KMS-11 (cell line): ENCODE measurements around the gene CRLF1.

Experiments used
- H2AFZ ChIP-seq: fragments of 200-600 bp; sonication (generic); 2 replicates; pipeline ENCODE4 v1.6.1; 2016; ENCODE audit warnings: antibody characterized with exemption, mixed run types, low read depth
- H3K27ac ChIP-seq: fragments of 200-600 bp; sonication (generic); 2 replicates; pipeline ENCODE4 v1.6.1; 2016; ENCODE audit warnings: mild to moderate bottlenecking, mixed run types
- H3K27me3 ChIP-seq: fragments of 200-600 bp; sonication (generic); 2 replicates; pipeline ENCODE4 v1.6.1; 2017; ENCODE audit warnings: mild to moderate bottlenecking, low read depth, mixed run types, moderate library complexity; ENCODE audit not compliant: insufficient read depth
- H3K36me3 ChIP-seq: fragments of 200-600 bp; sonication (generic); 2 replicates; pipeline ENCODE4 v1.6.1; 2017; ENCODE audit warnings: mild to moderate bottlenecking, mixed run types; ENCODE audit not compliant: insufficient read depth
- H3K4me1 ChIP-seq: fragments of 200-600 bp; sonication (generic); 2 replicates; pipeline ENCODE4 v1.6.1; 2016; ENCODE audit warnings: mild to moderate bottlenecking, low read depth, mixed run types; ENCODE audit not compliant: poor library complexity, severe bottlenecking
- H3K4me2 ChIP-seq: fragments of 200-600 bp; sonication (generic); 2 replicates; pipeline ENCODE4 v1.7.0; 2016; ENCODE audit warnings: mild to moderate bottlenecking, mixed run types
- H3K4me3 ChIP-seq: fragments of 200-600 bp; sonication (generic); IDR thresholded peaks from 2 replicates; pipeline ENCODE4 v1.6.1; 2017; ENCODE audit warnings: low read depth, low read length, mixed read lengths; ENCODE audit not compliant: insufficient read depth
- H3K79me2 ChIP-seq: fragments of 200-600 bp; sonication (generic); 2 replicates; pipeline ENCODE4 v1.6.1; 2016; ENCODE audit warnings: low read depth, mixed run types; ENCODE audit not compliant: insufficient read depth
- H3K9ac ChIP-seq: fragments of 200-600 bp; sonication (generic); 2 replicates; pipeline ENCODE4 v1.6.1; 2016; ENCODE audit warnings: mild to moderate bottlenecking, mixed run types
- H4K20me1 ChIP-seq: fragments of 200-600 bp; sonication (generic); 2 replicates; pipeline ENCODE4 v1.6.1; 2016; ENCODE audit warnings: mild to moderate bottlenecking, mixed run types; ENCODE audit not compliant: insufficient read depth
- TF ChIP-seq, protein P1 (sequence below): fragments of 200-600 bp; sonication (generic); conservative IDR thresholded peaks from 2 replicates; pipeline ENCODE4 v1.6.1; 2017; ENCODE audit warnings: low read depth, mild to moderate bottlenecking, antibody characterized with exemption, low read length, moderate library complexity, mixed read lengths

CRLF1 gene

GRCh38 chr19:18577365-18577914 is 29.2 kb downstream of the CRLF1 start:
- Histone ChIP-seq H4K20me1 (no peaks in the 10 kb centered on the region; the same call in 1 of the 2 replicates), H3K4me2 (peak overlapping the region; percentile 75), H3K4me3 (no peak overlapping the region), H3K27ac (peak overlapping the region; percentile 83), H2AFZ (no peak overlapping the region), H3K36me3 (peaks cover 12% of the 10 kb centered on the region; the same call in 1 of the 2 replicates), H3K79me2 (peaks cover 31% of the 10 kb centered on the region), H3K4me1 (peaks cover 71% of the 10 kb centered on the region), H3K9ac (peak overlapping the region; percentile 32; the same call in 1 of the 2 replicates), H3K27me3 (no peaks in the 10 kb centered on the region)
- TF ChIP-seq, protein P1, sequence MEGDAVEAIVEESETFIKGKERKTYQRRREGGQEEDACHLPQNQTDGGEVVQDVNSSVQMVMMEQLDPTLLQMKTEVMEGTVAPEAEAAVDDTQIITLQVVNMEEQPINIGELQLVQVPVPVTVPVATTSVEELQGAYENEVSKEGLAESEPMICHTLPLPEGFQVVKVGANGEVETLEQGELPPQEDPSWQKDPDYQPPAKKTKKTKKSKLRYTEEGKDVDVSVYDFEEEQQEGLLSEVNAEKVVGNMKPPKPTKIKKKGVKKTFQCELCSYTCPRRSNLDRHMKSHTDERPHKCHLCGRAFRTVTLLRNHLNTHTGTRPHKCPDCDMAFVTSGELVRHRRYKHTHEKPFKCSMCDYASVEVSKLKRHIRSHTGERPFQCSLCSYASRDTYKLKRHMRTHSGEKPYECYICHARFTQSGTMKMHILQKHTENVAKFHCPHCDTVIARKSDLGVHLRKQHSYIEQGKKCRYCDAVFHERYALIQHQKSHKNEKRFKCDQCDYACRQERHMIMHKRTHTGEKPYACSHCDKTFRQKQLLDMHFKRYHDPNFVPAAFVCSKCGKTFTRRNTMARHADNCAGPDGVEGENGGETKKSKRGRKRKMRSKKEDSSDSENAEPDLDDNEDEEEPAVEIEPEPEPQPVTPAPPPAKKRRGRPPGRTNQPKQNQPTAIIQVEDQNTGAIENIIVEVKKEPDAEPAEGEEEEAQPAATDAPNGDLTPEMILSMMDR: no peak

DNA sequence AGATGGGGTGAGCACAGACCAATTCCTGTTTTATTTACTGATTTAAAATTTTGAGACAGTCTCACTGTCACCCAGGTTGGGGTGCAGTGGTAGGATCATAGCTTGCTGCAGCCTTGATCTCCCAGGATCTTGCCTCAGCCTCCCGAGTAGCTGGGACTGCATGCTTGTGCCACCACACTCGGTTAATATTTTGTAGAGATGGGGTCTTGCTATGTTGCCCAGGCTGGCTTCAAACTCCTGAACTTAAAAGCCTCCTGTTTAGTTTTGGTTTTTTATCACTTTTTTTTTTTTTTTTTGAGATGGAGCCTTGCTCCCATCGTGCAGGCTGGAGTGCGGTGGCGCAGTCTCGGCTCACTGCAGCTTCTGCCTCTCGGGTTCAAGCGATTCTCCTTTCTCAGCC is 30.2 kb downstream of the CRLF1 start:
- TF ChIP-seq, protein P1: no peak
- Histone ChIP-seq H2AFZ (no peak overlapping the region), H3K4me1 (peaks cover 71% of the 10 kb centered on the region), H3K9ac (no peak overlapping the region), H3K79me2 (peaks cover 38% of the 10 kb centered on the region), H3K4me2 (no peak overlapping the region; the same call in 1 of the 2 replicates), H3K4me3 (no peak overlapping the region), H3K27ac (no peak overlapping the region), H3K27me3 (no peaks in the 10 kb centered on the region), H3K36me3 (peaks cover 12% of the 10 kb centered on the region; the same call in 1 of the 2 replicates), H4K20me1 (no peaks in the 10 kb centered on the region; the same call in 1 of the 2 replicates)

DNA sequence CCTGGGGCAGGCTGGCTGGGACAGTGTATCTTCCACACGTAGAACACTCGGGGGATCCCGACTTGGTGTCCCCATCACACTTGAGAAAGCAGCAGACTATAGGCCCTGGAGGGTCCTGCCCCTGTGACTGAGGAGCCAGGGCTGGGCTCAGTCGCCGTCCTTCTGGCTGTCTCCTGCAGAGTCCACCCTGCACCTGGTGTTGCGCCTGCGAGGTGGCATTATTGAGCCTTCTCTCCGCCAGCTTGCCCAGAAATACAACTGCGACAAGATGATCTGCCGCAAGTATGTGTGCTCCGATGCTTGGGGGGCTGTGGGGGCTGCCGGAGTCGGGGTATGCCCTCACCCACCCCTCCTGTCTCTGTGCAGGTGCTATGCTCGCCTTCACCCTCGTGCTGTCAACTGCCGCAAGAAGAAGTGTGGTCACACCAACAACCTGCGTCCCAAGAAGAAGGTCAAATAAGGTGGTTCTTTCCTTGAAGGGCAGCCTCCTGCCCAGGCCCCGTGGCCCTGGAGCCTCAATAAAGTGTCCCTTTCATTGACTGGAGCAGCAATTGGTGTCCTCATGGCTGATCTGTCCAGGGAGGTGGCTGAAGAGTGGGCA is 31.8 kb downstream of the CRLF1 start:
- TF ChIP-seq, protein P1: no peak
- Histone ChIP-seq H3K36me3 (peaks cover 12% of the 10 kb centered on the region; the same call in 1 of the 2 replicates), H3K4me3 (no peak overlapping the region), H3K27ac (no peak overlapping the region), H3K79me2 (peaks cover 38% of the 10 kb centered on the region), H3K27me3 (no peaks in the 10 kb centered on the region), H3K4me1 (peaks cover 72% of the 10 kb centered on the region), H2AFZ (no peak overlapping the region), H3K9ac (no peak overlapping the region), H3K4me2 (no peak overlapping the region), H4K20me1 (no peaks in the 10 kb centered on the region; the same call in 1 of the 2 replicates)

DNA sequence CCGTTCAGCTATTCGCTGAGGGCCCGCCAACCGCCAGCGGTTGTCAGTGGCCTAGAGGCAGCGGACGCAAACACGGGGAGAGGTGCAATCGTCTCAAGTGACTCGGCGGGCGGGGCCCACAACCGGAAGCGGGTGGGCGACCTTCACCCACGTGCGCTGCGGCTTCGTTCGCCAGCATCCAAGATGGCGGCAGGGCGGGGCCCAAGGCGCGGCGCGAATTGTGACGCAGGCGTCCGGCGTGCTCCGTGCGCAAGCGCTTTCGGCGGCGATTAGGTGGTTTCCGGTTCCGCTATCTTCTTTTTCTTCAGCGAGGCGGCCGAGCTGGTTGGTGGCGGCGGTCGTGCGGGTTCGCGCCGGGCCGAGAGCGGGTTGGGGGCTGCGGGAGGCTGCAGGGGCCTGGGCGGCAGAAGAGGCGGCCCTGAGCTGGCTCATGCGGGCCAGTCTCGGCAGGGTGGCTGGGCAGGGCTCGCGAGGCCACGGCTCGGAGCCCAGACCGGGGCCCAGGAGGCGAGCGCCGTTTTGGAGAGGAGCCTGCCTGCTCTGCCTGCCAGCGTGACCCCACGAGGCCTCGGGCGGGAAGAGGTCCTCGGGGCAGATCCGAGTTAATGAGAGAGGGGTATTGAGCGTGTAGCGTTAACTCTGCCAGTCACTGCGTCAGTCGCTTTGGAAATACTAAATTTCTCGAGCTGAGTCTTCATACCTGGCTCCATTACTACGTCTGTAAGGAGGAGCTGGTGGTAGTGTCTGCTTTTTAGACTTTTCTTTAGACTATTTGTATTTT is 34.8 kb downstream of the CRLF1 start, which contains the start of gene UBA52:
Gene UBA52, plus strand, starts transcription at position 294 of the 781 bp plus-strand sequence. CDS start 1,444 bp downstream, outside the sequence.
- H3K27ac ChIP-seq: peak within 1 kb of the TSS; percentile 78
- peaks cover 41% of the 10 kb centered on the region for H3K4me1 ChIP-seq

More for the DNA sequence above, 34.8 kb downstream of the CRLF1 start, which contains the start of gene UBA52:
- Histone ChIP-seq H3K79me2 (peaks cover 38% of the 10 kb centered on the region), H2AFZ (peak within 1 kb of the TSS; percentile 47; the same call in 1 of the 2 replicates), H3K4me2 (peak within 1 kb of the TSS; percentile 93), H3K27me3 (no peaks in the 10 kb centered on the region), H3K4me3 (no peak within 1 kb of the TSS), H3K9ac (peak within 1 kb of the TSS; percentile 90), H3K36me3 (peaks cover 10% of the 10 kb centered on the region; the same call in 1 of the 2 replicates), H4K20me1 (no peaks in the 10 kb centered on the region; the same call in 1 of the 2 replicates)
- TF ChIP-seq, protein P1: no peak
